Mesendoderm (in vitro differentiated cells): Measurements from ENCODE around the gene GPNMB.

ENCODE experiments used
- DNase-seq: peaks from one replicate; pipeline ENCODE4 v3.0.0; 2013
- H2AK5ac ChIP-seq: 2 replicates; pipeline ENCODE4 v1.6.1; 2013; ENCODE audit warnings: low read length, inconsistent platforms
- H2BK120ac ChIP-seq: 2 replicates; pipeline ENCODE4 v1.6.1; 2013; ENCODE audit warnings: low read depth, mild to moderate bottlenecking, low read length, moderate library complexity, mixed read lengths
- H2BK15ac ChIP-seq: replicated peaks from 2 replicates; pipeline ENCODE4 v1.6.1; 2013; ENCODE audit warnings: low read depth, mild to moderate bottlenecking, moderate library complexity
- H2BK5ac ChIP-seq: 2 replicates; pipeline ENCODE4 v1.6.1; 2013; ENCODE audit warnings: low read length, inconsistent platforms
- H3K18ac ChIP-seq: 2 replicates; pipeline ENCODE4 v1.6.1; 2013; ENCODE audit warnings: mild to moderate bottlenecking, low read length, mixed read lengths
- H3K23ac ChIP-seq: one replicate; pipeline ENCODE4 v1.6.1; 2013; ENCODE audit warnings: low read length
- H3K27ac ChIP-seq: 2 replicates; pipeline ENCODE4 v1.5.1; 2013; ENCODE audit warnings: low read depth, mild to moderate bottlenecking, inconsistent platforms, low read length, moderate library complexity
- H3K27me3 ChIP-seq: 2 replicates; pipeline ENCODE4 v1.6.1; 2013; ENCODE audit warnings: low read length, control low read depth, mild to moderate bottlenecking, inconsistent platforms; ENCODE audit not compliant: insufficient read depth, poor library complexity
- H3K36me3 ChIP-seq: 2 replicates; pipeline ENCODE4 v1.6.1; 2013; ENCODE audit warnings: low read length, inconsistent platforms; ENCODE audit not compliant: control insufficient read depth, insufficient read depth
- H3K4ac ChIP-seq: one replicate; pipeline ENCODE4 v1.6.1; 2013; ENCODE audit warnings: low read depth, mild to moderate bottlenecking, low read length, moderate library complexity
- H3K4me1 ChIP-seq: 2 replicates; pipeline ENCODE4 v1.6.1; 2013; ENCODE audit warnings: low read depth, low read length, inconsistent platforms; ENCODE audit not compliant: control insufficient read depth
- H3K4me2 ChIP-seq: 2 replicates; pipeline ENCODE4 v1.6.1; 2013; ENCODE audit warnings: low read length
- H3K4me3 ChIP-seq: 2 replicates; pipeline ENCODE4 v1.5.1; 2013; ENCODE audit warnings: mild to moderate bottlenecking, low read length
- H3K56ac ChIP-seq: one replicate; pipeline ENCODE4 v1.6.1; 2013; ENCODE audit warnings: low read length
- H3K79me1 ChIP-seq: 2 replicates; pipeline ENCODE4 v1.6.1; 2013; ENCODE audit warnings: low read length, inconsistent platforms
- H3K79me2 ChIP-seq: 2 replicates; pipeline ENCODE4 v1.6.1; 2013; ENCODE audit warnings: mild to moderate bottlenecking, low read length; ENCODE audit not compliant: control insufficient read depth, insufficient read depth
- H3K9ac ChIP-seq: 2 replicates; pipeline ENCODE4 v1.6.1; 2013; ENCODE audit warnings: low read length, inconsistent platforms
- H4K5ac ChIP-seq: one replicate; pipeline ENCODE4 v1.6.1; 2013; ENCODE audit warnings: low read length
- H4K8ac ChIP-seq: one replicate; pipeline ENCODE4 v1.6.1; 2013; ENCODE audit warnings: low read depth, mild to moderate bottlenecking, control low read depth, low read length, moderate library complexity
- WGBS: extraction: QIAGEN DNeasy Blood & Tissue Kit; methylation state at CpG from one replicate; pipeline ENCODE4 v1.1.7; 2013; ENCODE audit warnings: low lambda C conversion rate, missing lambda C conversion rate; ENCODE audit not compliant: insufficient coverage; ENCODE audit errors: extremely low coverage; 5-methylcytosine and 5-hydroxymethylcytosine counted together

The GPNMB gene

DNA sequence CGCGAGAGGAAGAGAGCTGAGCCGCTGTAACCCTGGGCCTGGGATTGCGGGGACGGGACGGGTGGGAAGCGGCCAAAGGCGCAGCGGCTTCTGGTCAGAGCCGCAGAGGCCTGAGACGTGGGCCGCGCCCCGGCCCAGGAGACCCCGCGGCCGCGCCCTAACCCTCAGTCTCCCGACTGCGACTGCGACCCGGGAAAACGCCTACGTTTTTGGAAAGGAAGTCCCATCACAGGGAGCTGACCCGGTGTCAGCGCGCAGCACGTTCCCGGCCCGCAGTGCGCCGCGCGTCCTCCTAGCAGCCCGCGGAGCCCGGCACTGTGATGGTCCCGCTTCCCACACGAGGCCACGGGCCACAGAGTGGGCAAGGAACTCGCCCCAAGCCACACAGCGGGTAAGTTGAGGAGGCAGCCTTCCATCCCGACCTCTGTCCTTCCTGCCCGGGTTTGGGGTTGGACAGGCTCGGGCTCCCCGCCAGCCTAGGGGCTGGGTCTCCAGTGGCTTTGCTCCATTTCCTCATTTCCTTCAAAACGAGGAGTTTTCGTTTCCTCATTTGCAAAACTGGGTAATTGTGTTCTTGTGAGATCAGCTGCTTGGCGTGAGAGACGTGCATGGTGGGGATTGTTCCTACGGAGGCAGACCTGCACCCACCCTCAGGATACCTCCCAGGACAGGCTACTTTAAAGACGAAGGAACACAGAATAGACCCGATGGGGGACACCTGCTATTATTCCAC is 1.2 kb downstream of the GPNMB start:
- no peak overlapping the region for H3K4ac ChIP-seq
- no peak overlapping the region for H3K23ac ChIP-seq
- H4K8ac ChIP-seq, result no peak overlapping the region
- no peaks in the 10 kb centered on the region for H3K79me1 ChIP-seq
- no peaks in the 10 kb centered on the region for H3K36me3 ChIP-seq
- no peaks in the 10 kb centered on the region for H3K79me2 ChIP-seq
- WGBS, result no CpG with 5 or more reads among the region's 53 CpGs
- H2BK120ac ChIP-seq, result no peak overlapping the region
- H2BK15ac ChIP-seq, result no peak overlapping the region
- H3K4me3 ChIP-seq, result no peak overlapping the region
- no peaks in the 10 kb centered on the region for H3K27me3 ChIP-seq
- no peak overlapping the region for H3K27ac ChIP-seq
- no peak overlapping the region for H4K5ac ChIP-seq
- peak overlapping the region; percentile 10 for H3K9ac ChIP-seq
- H3K18ac ChIP-seq, result no peak overlapping the region
- peak overlapping the region; percentile 59 for H3K56ac ChIP-seq
- H3K4me2 ChIP-seq, result peak overlapping the region; percentile 37
- no peak overlapping the region for H2AK5ac ChIP-seq
- H3K4me1 ChIP-seq, result no peaks in the 10 kb centered on the region
- DNase-seq, result peak; percentile 16
- no peak overlapping the region for H2BK5ac ChIP-seq

DNA sequence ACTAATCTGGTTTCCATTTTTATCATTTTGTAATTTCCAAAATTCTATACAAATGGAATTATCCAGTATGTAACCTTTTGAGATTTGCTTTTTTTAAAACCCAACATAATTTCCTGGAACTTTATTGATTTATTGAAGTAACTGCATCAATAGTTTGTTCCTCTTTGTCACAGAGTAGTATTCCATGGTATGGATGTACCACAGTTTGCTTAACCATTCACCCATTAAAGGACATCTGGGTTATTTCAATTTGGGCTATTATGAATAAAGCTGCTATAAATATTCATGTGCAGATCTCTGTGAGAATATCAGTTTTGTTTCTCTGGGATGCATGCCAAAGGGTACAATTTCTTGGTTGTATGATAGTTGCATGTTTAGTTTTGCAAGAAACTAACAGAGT is 2.9 kb downstream of the GPNMB start:
- H3K4me1 ChIP-seq, result no peaks in the 10 kb centered on the region
- H3K4me2 ChIP-seq, result no peak overlapping the region
- H3K4me3 ChIP-seq, result no peak overlapping the region
- no peak overlapping the region for H3K9ac ChIP-seq
- H3K27me3 ChIP-seq, result no peaks in the 10 kb centered on the region
- H2BK120ac ChIP-seq, result no peak overlapping the region
- H4K5ac ChIP-seq, result no peak overlapping the region
- H2BK5ac ChIP-seq, result no peak overlapping the region
- H3K23ac ChIP-seq, result no peak overlapping the region
- no peaks in the 10 kb centered on the region for H3K36me3 ChIP-seq
- no peaks in the 10 kb centered on the region for H3K79me2 ChIP-seq
- no peak overlapping the region for H3K18ac ChIP-seq
- no peak overlapping the region for H2AK5ac ChIP-seq
- no peak overlapping the region for H4K8ac ChIP-seq
- DNase-seq, result no peak
- no peak overlapping the region for H3K56ac ChIP-seq
- no peak overlapping the region for H3K4ac ChIP-seq
- no peak overlapping the region for H3K27ac ChIP-seq
- no peaks in the 10 kb centered on the region for H3K79me1 ChIP-seq
- H2BK15ac ChIP-seq, result no peak overlapping the region

DNA sequence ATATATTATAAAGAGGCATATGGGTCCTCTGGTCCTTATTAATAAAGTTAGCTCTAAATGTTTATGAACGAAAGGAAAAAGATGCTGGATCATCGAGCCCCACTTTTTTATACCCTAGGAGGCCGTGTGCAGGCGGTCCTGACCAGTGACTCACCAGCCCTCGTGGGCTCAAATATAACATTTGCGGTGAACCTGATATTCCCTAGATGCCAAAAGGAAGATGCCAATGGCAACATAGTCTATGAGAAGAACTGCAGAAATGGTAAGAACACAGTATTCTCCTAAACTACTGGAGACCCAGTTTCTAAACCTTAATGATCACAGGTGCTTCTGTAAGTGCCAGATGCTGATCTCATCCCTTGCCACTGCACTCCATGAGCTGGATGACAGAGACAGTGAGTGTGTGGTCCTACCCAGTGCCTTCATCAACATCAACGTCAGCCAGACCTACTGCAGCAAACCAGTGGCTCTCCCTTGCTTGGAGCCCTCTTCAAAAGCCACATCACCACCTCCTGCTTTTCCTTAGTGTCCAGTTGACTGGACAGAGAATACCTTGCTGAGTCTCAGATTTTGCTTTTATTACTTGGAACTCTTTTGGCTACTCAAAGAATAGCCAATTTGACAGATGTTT is 7.6 kb downstream of the GPNMB start:
- H3K18ac ChIP-seq, result no peak overlapping the region
- no peak overlapping the region for H3K4ac ChIP-seq
- no peak overlapping the region for H3K4me2 ChIP-seq
- no peak overlapping the region for H4K8ac ChIP-seq
- no peak for DNase-seq
- H3K4me1 ChIP-seq, result no peaks in the 10 kb centered on the region
- no CpG with 5 or more reads among the region's 7 CpGs for WGBS
- H3K79me1 ChIP-seq, result no peaks in the 10 kb centered on the region
- no peak overlapping the region for H2AK5ac ChIP-seq
- no peak overlapping the region for H3K56ac ChIP-seq
- H2BK120ac ChIP-seq, result no peak overlapping the region
- no peaks in the 10 kb centered on the region for H3K36me3 ChIP-seq
- no peak overlapping the region for H4K5ac ChIP-seq
- H3K27me3 ChIP-seq, result no peaks in the 10 kb centered on the region
- H3K27ac ChIP-seq, result no peak overlapping the region
- no peak overlapping the region for H3K4me3 ChIP-seq
- no peak overlapping the region for H2BK15ac ChIP-seq
- no peaks in the 10 kb centered on the region for H3K79me2 ChIP-seq
- no peak overlapping the region for H2BK5ac ChIP-seq
- no peak overlapping the region for H3K23ac ChIP-seq
- H3K9ac ChIP-seq, result no peak overlapping the region

DNA sequence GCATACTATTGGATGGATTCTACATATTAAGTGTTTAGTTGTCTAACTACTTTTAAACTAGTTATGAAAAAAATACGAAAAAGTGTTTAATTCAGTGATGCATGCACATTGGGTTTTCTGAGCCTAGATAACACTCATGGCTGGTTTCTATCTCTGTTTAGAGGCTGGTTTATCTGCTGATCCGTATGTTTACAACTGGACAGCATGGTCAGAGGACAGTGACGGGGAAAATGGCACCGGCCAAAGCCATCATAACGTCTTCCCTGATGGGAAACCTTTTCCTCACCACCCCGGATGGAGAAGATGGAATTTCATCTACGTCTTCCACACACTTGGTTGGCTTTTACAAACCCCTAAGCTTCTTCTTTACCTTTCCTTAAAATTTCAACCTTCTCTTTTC is 10.2 kb downstream of the GPNMB start:
- H2AK5ac ChIP-seq, result no peak overlapping the region
- H2BK15ac ChIP-seq, result no peak overlapping the region
- no peak for DNase-seq
- H4K8ac ChIP-seq, result no peak overlapping the region
- H3K9ac ChIP-seq, result no peak overlapping the region
- no peak overlapping the region for H3K4ac ChIP-seq
- no peak overlapping the region for H2BK120ac ChIP-seq
- H3K79me1 ChIP-seq, result no peaks in the 10 kb centered on the region
- H3K4me3 ChIP-seq, result no peak overlapping the region
- H2BK5ac ChIP-seq, result no peak overlapping the region
- no peak overlapping the region for H3K18ac ChIP-seq
- H3K23ac ChIP-seq, result no peak overlapping the region
- no peaks in the 10 kb centered on the region for H3K27me3 ChIP-seq
- no peak overlapping the region for H3K4me2 ChIP-seq
- no peak overlapping the region for H3K27ac ChIP-seq
- H3K56ac ChIP-seq, result no peak overlapping the region
- no peak overlapping the region for H4K5ac ChIP-seq
- H3K36me3 ChIP-seq, result no peaks in the 10 kb centered on the region
- no peaks in the 10 kb centered on the region for H3K4me1 ChIP-seq
- no peaks in the 10 kb centered on the region for H3K79me2 ChIP-seq
- no CpG with 5 or more reads among the region's 7 CpGs for WGBS

DNA sequence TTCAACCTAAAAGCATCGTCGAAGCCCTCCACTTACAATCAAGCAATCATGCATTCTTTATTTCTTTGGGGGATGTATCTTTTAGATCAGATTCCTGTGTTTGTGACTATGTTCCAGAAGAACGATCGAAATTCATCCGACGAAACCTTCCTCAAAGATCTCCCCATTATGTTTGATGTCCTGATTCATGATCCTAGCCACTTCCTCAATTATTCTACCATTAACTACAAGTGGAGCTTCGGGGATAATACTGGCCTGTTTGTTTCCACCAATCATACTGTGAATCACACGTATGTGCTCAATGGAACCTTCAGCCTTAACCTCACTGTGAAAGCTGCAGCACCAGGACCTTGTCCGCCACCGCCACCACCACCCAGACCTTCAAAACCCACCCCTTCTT is 13.8 kb downstream of the GPNMB start:
- Histone ChIP-seq H3K27ac (no peak overlapping the region), H3K36me3 (no peaks in the 10 kb centered on the region), H3K4me3 (no peak overlapping the region), H4K8ac (no peak overlapping the region), H2BK15ac (no peak overlapping the region), H3K18ac (no peak overlapping the region), H3K4ac (no peak overlapping the region), H3K79me1 (no peaks in the 10 kb centered on the region), H3K27me3 (no peaks in the 10 kb centered on the region), H3K9ac (no peak overlapping the region), H2BK5ac (no peak overlapping the region), H2BK120ac (no peak overlapping the region), H4K5ac (no peak overlapping the region), H2AK5ac (no peak overlapping the region), H3K4me2 (no peak overlapping the region), H3K4me1 (no peaks in the 10 kb centered on the region), H3K79me2 (no peaks in the 10 kb centered on the region), H3K56ac (no peak overlapping the region), H3K23ac (no peak overlapping the region)
- no CpG with 5 or more reads among the region's 10 CpGs for WGBS
- DNase-seq, result no peak
